Measurements from ENCODE around the gene PLET1.

PLET1 gene

DNA sequence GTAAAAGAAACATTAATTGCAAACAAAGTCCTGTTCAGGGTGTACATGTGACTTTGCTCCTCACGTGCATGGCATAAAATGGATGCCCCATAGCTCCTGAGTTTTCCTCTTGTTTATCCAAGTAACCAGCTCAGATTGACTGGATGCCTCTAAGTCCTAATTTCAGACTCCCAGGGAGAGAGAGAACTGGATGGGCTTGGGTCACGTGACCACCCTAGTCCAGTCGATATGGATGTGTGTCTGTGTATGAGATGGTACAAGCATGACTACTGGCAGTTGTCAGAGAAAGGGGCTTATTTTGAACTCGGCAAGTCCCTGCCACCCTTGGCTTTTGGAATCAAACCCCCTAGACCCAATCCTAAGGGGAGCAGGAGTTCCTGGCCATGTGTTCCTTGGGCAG, 35.4 kb upstream of the PLET1 start:
- Mint-ChIP-seq H3K9me3 (peaks cover 6% of the 10 kb centered on the region), H3K27me3 (ENCODE audit: low read depth, poor library complexity) (peaks cover 35% of the 10 kb centered on the region), H3K27ac (no peak overlapping the region), H3K4me3 (no peak overlapping the region), H3K4me1 (peaks cover 21% of the 10 kb centered on the region), H3K36me3 (ENCODE audit: low read depth) (peaks cover 9% of the 10 kb centered on the region)
- no peak for DNase-seq
- TF ChIP-seq, protein P1, sequence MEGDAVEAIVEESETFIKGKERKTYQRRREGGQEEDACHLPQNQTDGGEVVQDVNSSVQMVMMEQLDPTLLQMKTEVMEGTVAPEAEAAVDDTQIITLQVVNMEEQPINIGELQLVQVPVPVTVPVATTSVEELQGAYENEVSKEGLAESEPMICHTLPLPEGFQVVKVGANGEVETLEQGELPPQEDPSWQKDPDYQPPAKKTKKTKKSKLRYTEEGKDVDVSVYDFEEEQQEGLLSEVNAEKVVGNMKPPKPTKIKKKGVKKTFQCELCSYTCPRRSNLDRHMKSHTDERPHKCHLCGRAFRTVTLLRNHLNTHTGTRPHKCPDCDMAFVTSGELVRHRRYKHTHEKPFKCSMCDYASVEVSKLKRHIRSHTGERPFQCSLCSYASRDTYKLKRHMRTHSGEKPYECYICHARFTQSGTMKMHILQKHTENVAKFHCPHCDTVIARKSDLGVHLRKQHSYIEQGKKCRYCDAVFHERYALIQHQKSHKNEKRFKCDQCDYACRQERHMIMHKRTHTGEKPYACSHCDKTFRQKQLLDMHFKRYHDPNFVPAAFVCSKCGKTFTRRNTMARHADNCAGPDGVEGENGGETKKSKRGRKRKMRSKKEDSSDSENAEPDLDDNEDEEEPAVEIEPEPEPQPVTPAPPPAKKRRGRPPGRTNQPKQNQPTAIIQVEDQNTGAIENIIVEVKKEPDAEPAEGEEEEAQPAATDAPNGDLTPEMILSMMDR (IDR thresholded peaks at IDR 0.05) = no peak

DNA sequence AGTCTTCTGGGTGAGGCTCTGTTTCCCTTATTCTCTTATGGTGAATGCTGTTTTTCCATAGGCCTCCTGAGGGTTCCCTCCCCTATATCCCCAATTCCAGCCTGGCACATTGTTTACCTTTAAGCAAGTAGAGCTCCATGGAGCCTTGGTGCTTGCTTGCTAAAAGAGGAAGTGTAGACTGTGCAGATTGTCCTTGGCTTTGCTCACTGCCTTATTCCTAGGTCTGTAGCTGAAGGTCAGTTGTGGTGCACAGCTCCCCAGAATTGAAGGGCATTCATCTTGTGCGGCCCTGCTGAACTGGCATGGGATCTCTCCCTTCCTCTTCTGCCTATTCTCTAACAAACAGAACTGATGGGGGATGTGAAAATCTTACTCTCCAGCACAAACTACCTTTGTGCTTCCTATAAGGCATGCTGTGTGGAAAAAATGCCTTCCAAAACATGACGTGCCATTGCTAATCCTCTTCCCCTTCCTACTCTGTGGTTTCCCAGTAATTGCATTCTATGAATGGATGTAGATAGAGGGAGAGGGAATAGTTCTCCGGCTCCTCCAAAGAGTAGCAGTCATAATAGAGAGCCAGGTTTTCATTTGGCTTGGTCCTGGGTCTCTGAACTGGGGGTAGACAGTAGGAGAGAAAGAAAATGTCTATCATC, 34.2 kb upstream of the PLET1 start:
- no peak for DNase-seq
- peaks cover 6% of the 10 kb centered on the region for H3K9me3 Mint-ChIP-seq
- TF ChIP-seq, protein P1 (IDR thresholded peaks at IDR 0.05) = no peak
- H3K36me3 Mint-ChIP-seq (ENCODE audit: low read depth) = peaks cover 9% of the 10 kb centered on the region
- H3K4me3 Mint-ChIP-seq = no peak overlapping the region
- peaks cover 27% of the 10 kb centered on the region for H3K4me1 Mint-ChIP-seq
- H3K27ac Mint-ChIP-seq = peak overlapping the region; percentile 53
- H3K27me3 Mint-ChIP-seq (ENCODE audit: low read depth, poor library complexity) = peaks cover 41% of the 10 kb centered on the region

DNA sequence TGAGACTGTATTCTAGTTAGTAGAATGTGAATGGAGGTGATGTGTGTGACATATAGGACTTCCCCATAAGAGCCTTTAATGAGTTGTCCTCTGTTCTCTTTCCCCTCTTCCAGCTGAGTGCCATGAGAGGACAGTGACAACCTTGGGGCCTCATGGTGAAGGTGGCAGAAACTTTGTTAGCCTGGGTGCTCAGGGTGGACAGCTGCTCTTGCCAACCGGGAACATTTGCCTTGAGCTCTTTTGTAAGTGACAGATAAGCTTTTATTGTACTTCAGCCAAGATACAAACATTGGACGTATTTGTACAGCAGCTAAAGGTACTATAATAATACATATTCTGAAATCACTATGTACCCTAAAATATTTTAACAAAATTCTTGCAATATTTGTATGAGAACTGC, 33.0 kb upstream of the PLET1 start:
- peaks cover 34% of the 10 kb centered on the region for H3K4me1 Mint-ChIP-seq

DNA sequence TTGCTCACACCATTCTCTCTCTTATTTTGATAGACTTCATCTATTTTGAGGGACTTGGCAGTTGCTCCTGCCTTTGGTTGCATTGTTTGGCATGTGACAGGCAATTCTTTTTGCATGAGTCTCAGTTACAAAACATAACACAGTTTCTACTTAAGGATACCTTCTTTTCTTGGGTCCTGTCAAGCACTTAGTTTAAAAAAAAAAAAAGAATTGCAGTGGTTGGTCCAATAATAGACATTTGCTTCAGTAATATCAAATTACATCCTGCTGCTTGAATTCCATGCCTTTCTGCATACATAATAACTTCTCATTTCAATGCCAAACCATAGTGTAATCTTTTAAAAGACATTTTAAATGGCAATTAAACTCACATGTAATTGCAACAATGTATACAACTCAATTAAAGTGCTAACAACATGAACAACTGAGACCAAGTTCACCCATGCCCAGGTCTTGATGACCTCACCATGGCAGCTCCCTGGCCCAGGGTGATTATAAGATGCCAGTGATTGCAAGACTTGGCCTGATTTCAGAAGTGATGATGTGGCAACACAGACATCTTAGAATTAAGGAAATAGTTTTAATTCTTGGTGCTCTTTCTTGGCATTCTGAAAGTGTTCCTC, 32.2 kb upstream of the PLET1 start:
- Mint-ChIP-seq H3K27me3 (ENCODE audit: low read depth, poor library complexity) (peaks cover 46% of the 10 kb centered on the region), H3K4me3 (no peak overlapping the region), H3K4me1 (peaks cover 34% of the 10 kb centered on the region), H3K27ac (no peak overlapping the region), H3K9me3 (peaks cover 6% of the 10 kb centered on the region), H3K36me3 (ENCODE audit: low read depth) (peaks cover 9% of the 10 kb centered on the region)
- no peak for DNase-seq
- TF ChIP-seq, protein P1 (IDR thresholded peaks at IDR 0.05) = no peak

More for the DNA sequence above, 33.0 kb upstream of the PLET1 start:
- peaks cover 46% of the 10 kb centered on the region for H3K27me3 Mint-ChIP-seq (ENCODE audit: low read depth, poor library complexity)
- H3K9me3 Mint-ChIP-seq = peaks cover 6% of the 10 kb centered on the region
- no peak overlapping the region for H3K4me3 Mint-ChIP-seq
- H3K36me3 Mint-ChIP-seq (ENCODE audit: low read depth) = peaks cover 9% of the 10 kb centered on the region
- TF ChIP-seq, protein P1 (IDR thresholded peaks at IDR 0.05) = no peak
- no peak for DNase-seq
- no peak overlapping the region for H3K27ac Mint-ChIP-seq

DNA sequence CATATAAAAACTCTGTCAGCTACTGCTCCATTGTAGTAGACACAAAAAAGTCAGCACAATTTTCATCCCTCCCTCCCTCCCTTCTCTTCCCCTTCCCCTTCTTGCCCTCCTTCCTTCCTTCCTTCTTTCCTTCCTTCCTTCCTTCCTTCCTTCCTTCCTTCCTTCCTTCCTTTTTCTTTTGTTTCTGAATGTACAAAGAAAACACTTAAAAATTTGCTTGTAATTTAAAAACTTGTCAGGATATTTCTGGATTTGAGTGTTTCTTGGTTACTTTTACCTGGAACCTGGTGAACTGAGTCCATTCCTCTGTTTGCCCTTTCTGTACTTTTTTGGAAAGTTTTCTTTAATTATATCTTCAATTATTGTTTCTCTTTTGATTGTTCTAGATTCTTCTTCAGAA, 31.5 kb upstream of the PLET1 start:
- peaks cover 6% of the 10 kb centered on the region for H3K9me3 Mint-ChIP-seq
- peaks cover 31% of the 10 kb centered on the region for H3K4me1 Mint-ChIP-seq
- peak overlapping the region; percentile 31 for H3K4me3 Mint-ChIP-seq
- peaks cover 9% of the 10 kb centered on the region for H3K36me3 Mint-ChIP-seq (ENCODE audit: low read depth)
- TF ChIP-seq, protein P1 (IDR thresholded peaks at IDR 0.05) = no peak
- no peak for DNase-seq
- no peak overlapping the region for H3K27ac Mint-ChIP-seq
- H3K27me3 Mint-ChIP-seq (ENCODE audit: low read depth, poor library complexity) = peaks cover 46% of the 10 kb centered on the region

DNA sequence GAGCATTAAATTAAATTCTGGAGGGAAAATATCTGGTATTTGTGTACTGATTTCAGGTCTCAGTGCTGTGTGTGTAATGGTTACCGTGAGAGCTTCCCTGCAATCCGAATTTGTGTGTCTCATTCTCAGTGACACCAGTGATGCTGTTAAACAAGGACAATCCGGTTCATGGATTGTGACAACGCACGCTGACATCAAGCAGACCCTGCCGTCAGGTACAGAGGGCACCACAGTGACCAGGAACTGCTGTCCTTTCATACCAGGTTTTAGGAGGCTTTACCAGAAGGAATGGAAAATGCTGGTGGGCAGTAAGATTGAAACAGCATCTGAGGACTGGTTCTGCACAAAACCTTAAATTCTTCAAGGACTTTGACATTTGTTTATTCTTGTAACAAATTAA, 30.5 kb upstream of the PLET1 start:
- Mint-ChIP-seq H3K27me3 (ENCODE audit: low read depth, poor library complexity) (peaks cover 43% of the 10 kb centered on the region), H3K36me3 (ENCODE audit: low read depth) (peaks cover 9% of the 10 kb centered on the region), H3K4me3 (peak overlapping the region; percentile 63), H3K9me3 (peaks cover 6% of the 10 kb centered on the region), H3K4me1 (peaks cover 21% of the 10 kb centered on the region), H3K27ac (no peak overlapping the region)
- DNase-seq = no peak
- TF ChIP-seq, protein P1 (IDR thresholded peaks at IDR 0.05) = no peak
